ENCODE results near the gene FOXD4L6. TPM values are rescaled to one million over a fixed set of nuclear protein-coding genes. Genes with fewer than 3 reads are reported as not detected.
"Not testable (repeated sequence)": the region's sequence is repeated elsewhere in the genome, so short reads cannot be mapped to it uniquely, and the experiment has no call there.

The FOXD4L6 gene
- total and polyA plus RNA-seq, 4 donors = 0.25 TPM; not detected in 3

DNA sequence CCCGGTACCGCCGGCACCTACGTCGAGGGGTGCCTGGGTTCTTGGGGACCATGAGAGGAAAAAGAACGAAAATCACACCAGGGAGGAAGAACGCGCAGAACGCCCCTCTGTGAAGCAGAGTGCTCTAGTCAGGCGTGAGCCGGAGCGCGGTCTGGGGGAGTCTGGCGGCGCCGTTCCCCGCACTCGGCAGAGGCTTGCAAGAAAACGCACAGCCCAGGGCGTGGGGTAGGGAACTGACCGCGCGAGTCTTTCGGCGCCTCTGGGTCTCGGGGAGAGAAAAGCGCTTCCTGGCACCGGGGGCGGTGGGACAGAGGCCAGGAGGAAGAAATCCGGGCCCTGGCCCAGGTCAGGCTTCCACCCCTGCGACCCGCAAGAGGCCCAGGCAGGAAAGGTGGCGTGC, 4.7 kb downstream of the FOXD4L6 start:
- 4% methylated on average over 11 of the region's 33 CpGs for WGBS

DNA sequence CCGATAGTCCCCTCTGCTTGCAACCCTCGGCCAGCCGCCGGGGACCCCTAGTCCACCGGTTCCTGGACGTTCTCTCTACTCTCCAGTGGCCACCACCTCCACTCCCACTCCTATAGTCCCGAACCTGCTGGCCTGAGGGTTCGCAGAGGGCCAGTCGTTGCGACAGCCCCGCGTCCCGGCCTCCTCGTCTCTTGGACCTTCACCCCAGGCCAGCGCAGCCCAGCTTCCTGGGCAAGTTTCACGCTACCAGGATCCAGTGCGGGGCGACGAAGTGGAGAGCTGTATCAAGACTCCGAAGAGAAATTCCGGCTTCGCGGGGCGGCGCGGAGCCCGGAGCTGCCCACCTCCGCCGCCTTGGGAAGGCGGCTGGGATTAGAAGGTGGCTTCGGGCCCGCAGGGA, 5.1 kb downstream of the FOXD4L6 start:
- not testable (repeated sequence) for H3K4me1 ChIP-seq (ENCODE audit: control insufficient read depth in 4 of 4, insufficient read depth in 4 of 4, low read length in 3 of 4); H3K36me3 ChIP-seq (ENCODE audit: control insufficient read depth in 4 of 4, insufficient read depth in 3 of 4, low read depth in 1 of 4, low read length in 3 of 4); H3K9ac ChIP-seq (ENCODE audit: low read depth in 1 of 2, low read length in 2 of 2); H3K27ac ChIP-seq (ENCODE audit: low read depth in 1 of 2, low read length in 2 of 2); H3K27me3 ChIP-seq (ENCODE audit: control insufficient read depth in 4 of 4, insufficient read depth in 4 of 4, low read length in 3 of 4); H3K4me3 ChIP-seq (ENCODE audit: low read depth in 1 of 3, low read length in 3 of 3); H3K9me3 ChIP-seq (ENCODE audit: control insufficient read depth in 4 of 4, low read length in 3 of 4); DNase-seq (ENCODE audit: low spot score)
- 2% methylated on average over 8 of the region's 32 CpGs for WGBS

More for the DNA sequence above, 4.7 kb downstream of the FOXD4L6 start:
- not testable (repeated sequence) for H3K9me3 ChIP-seq (ENCODE audit: control insufficient read depth in 4 of 4, low read length in 3 of 4); H3K27ac ChIP-seq (ENCODE audit: low read depth in 1 of 2, low read length in 2 of 2); DNase-seq (ENCODE audit: low spot score); H3K36me3 ChIP-seq (ENCODE audit: control insufficient read depth in 4 of 4, insufficient read depth in 3 of 4, low read depth in 1 of 4, low read length in 3 of 4); H3K9ac ChIP-seq (ENCODE audit: low read depth in 1 of 2, low read length in 2 of 2); H3K4me3 ChIP-seq (ENCODE audit: low read depth in 1 of 3, low read length in 3 of 3); H3K4me1 ChIP-seq (ENCODE audit: control insufficient read depth in 4 of 4, insufficient read depth in 4 of 4, low read length in 3 of 4); H3K27me3 ChIP-seq (ENCODE audit: control insufficient read depth in 4 of 4, insufficient read depth in 4 of 4, low read length in 3 of 4)

DNA sequence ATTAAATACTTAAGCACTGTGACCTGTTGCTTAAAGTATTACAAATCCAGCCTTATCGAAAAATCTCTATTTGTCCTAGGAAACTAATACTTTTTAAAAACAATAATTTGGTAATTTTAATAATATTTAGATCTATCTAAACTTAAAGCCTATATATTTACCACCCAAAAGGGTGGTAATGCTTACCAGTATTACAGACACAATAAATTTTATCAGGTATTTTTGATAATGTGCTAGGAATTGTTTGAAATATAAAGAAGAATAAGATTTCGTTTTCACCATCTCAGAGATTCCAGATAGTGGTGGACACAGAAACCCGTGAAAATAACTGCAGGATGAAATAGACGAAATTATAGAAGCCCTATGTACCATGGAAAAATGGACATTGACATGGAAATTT, 7.8 kb downstream of the FOXD4L6 start:
- no CpG with 5 or more reads among the region's 4 CpGs for WGBS
- H3K9ac ChIP-seq (ENCODE audit: low read depth in 1 of 2, low read length in 2 of 2); H3K36me3 ChIP-seq (ENCODE audit: control insufficient read depth in 4 of 4, insufficient read depth in 3 of 4, low read depth in 1 of 4, low read length in 3 of 4): not testable (repeated sequence)

DNA sequence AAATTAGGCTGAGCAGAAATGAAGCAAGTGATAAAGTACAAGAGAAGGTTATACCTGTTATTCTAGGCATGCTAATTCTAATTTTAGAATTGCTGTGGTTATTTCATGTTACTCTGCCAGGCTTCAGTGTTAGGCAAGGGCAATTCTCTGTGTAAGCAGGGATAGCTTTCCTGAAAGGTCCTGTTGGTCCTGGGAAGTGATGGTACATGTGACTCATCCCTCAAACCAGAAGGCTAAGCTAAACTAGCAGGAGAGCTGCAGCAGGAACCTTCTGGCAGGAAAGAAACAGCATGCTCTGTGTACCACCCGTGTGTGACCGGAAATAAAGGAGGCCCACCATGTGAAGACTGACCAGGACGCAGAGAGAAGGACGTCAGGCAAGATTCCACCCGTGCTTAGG, 8.8 kb downstream of the FOXD4L6 start:
- H3K27ac ChIP-seq (ENCODE audit: low read depth in 1 of 2, low read length in 2 of 2); DNase-seq (ENCODE audit: low spot score): not testable (repeated sequence)
- no CpG with 5 or more reads among the region's 5 CpGs for WGBS

More for the DNA sequence above, 7.8 kb downstream of the FOXD4L6 start:
- H3K9me3 ChIP-seq (ENCODE audit: control insufficient read depth in 4 of 4, low read length in 3 of 4); H3K4me1 ChIP-seq (ENCODE audit: control insufficient read depth in 4 of 4, insufficient read depth in 4 of 4, low read length in 3 of 4); H3K27me3 ChIP-seq (ENCODE audit: control insufficient read depth in 4 of 4, insufficient read depth in 4 of 4, low read length in 3 of 4); DNase-seq (ENCODE audit: low spot score); H3K4me3 ChIP-seq (ENCODE audit: low read depth in 1 of 3, low read length in 3 of 3); H3K27ac ChIP-seq (ENCODE audit: low read depth in 1 of 2, low read length in 2 of 2): not testable (repeated sequence)

DNA sequence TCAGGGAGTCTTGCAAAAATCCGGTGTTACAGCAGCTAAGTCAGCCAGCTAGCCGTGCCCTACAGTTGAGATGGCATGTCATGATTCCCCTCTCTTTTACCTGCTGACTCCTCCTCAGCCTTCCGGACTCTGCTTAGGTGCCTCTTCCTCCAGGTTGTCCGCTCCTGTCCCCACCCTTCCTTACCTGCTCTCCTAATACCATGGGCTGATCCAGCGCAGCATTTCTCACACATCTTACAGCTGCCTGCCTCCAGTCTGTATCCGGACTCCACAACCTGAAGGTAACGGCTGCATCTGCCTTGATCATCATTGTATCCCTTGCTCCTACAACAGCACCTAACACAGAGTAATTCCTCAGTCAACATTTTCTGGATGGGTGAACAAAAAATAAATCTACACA, 9.2 kb downstream of the FOXD4L6 start:
- H3K4me3 ChIP-seq (ENCODE audit: low read depth in 1 of 3, low read length in 3 of 3); DNase-seq (ENCODE audit: low spot score); H3K27ac ChIP-seq (ENCODE audit: low read depth in 1 of 2, low read length in 2 of 2); H3K9me3 ChIP-seq (ENCODE audit: control insufficient read depth in 4 of 4, low read length in 3 of 4); H3K27me3 ChIP-seq (ENCODE audit: control insufficient read depth in 4 of 4, insufficient read depth in 4 of 4, low read length in 3 of 4); H3K36me3 ChIP-seq (ENCODE audit: control insufficient read depth in 4 of 4, insufficient read depth in 3 of 4, low read depth in 1 of 4, low read length in 3 of 4); H3K4me1 ChIP-seq (ENCODE audit: control insufficient read depth in 4 of 4, insufficient read depth in 4 of 4, low read length in 3 of 4); H3K9ac ChIP-seq (ENCODE audit: low read depth in 1 of 2, low read length in 2 of 2): not testable (repeated sequence)
- WGBS = 38% methylated on average over 7 of the region's 7 CpGs

More for the DNA sequence above, 8.8 kb downstream of the FOXD4L6 start:
- not testable (repeated sequence) for H3K9me3 ChIP-seq (ENCODE audit: control insufficient read depth in 4 of 4, low read length in 3 of 4); H3K36me3 ChIP-seq (ENCODE audit: control insufficient read depth in 4 of 4, insufficient read depth in 3 of 4, low read depth in 1 of 4, low read length in 3 of 4); H3K9ac ChIP-seq (ENCODE audit: low read depth in 1 of 2, low read length in 2 of 2); H3K27me3 ChIP-seq (ENCODE audit: control insufficient read depth in 4 of 4, insufficient read depth in 4 of 4, low read length in 3 of 4); H3K4me3 ChIP-seq (ENCODE audit: low read depth in 1 of 3, low read length in 3 of 3); H3K4me1 ChIP-seq (ENCODE audit: control insufficient read depth in 4 of 4, insufficient read depth in 4 of 4, low read length in 3 of 4)

DNA sequence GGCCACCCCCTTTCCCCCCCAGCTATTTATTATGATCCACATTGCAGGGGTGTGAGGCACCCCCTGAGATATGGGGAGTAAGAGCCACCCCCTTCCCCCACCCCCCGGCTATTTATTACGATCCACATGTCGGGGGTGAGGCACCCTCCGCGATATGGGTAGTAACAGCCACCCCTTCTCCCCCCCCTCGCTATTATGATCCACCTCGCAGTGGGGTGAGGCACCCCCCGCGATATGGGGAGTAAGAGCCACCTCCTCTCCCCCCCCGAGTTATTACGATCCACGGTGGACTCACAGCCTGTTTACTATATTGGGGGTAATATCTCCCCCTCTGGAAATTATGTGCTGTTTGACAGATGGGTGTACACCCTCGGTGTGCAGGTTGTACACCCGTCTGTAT, 15.1 kb downstream of the FOXD4L6 start:
- H3K9me3 ChIP-seq (ENCODE audit: control insufficient read depth in 4 of 4, low read length in 3 of 4); H3K4me1 ChIP-seq (ENCODE audit: control insufficient read depth in 4 of 4, insufficient read depth in 4 of 4, low read length in 3 of 4); H3K36me3 ChIP-seq (ENCODE audit: control insufficient read depth in 4 of 4, insufficient read depth in 3 of 4, low read depth in 1 of 4, low read length in 3 of 4); H3K9ac ChIP-seq (ENCODE audit: low read depth in 1 of 2, low read length in 2 of 2); DNase-seq (ENCODE audit: low spot score); H3K4me3 ChIP-seq (ENCODE audit: low read depth in 1 of 3, low read length in 3 of 3); H3K27me3 ChIP-seq (ENCODE audit: control insufficient read depth in 4 of 4, insufficient read depth in 4 of 4, low read length in 3 of 4); H3K27ac ChIP-seq (ENCODE audit: low read depth in 1 of 2, low read length in 2 of 2): not testable (repeated sequence)
- WGBS = 55% methylated on average over 9 of the region's 14 CpGs

DNA sequence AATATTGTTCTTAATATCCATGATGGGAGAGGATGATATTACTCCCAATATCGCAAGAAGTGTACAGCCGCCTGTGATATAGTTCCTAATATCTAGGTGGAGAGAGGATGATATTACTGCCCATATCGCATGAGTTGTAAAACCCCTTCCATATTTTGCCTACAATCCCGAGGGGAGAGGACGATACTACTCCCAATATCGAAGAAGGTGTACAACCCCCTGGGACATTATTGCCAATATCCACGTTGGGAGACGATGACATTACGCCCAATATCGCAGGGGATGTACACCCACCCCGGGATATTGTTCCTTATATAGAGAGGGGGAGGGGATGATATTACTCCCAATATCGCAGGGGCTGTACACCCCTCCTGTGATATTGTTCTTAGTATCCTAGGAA, 17.1 kb downstream of the FOXD4L6 start:
- H3K9ac ChIP-seq (ENCODE audit: low read depth in 1 of 2, low read length in 2 of 2); H3K27ac ChIP-seq (ENCODE audit: low read depth in 1 of 2, low read length in 2 of 2); H3K4me3 ChIP-seq (ENCODE audit: low read depth in 1 of 3, low read length in 3 of 3); H3K9me3 ChIP-seq (ENCODE audit: control insufficient read depth in 4 of 4, low read length in 3 of 4); H3K27me3 ChIP-seq (ENCODE audit: control insufficient read depth in 4 of 4, insufficient read depth in 4 of 4, low read length in 3 of 4); H3K4me1 ChIP-seq (ENCODE audit: control insufficient read depth in 4 of 4, insufficient read depth in 4 of 4, low read length in 3 of 4); DNase-seq (ENCODE audit: low spot score); H3K36me3 ChIP-seq (ENCODE audit: control insufficient read depth in 4 of 4, insufficient read depth in 3 of 4, low read depth in 1 of 4, low read length in 3 of 4): not testable (repeated sequence)
- 73% methylated on average over 12 of the region's 12 CpGs for WGBS

DNA sequence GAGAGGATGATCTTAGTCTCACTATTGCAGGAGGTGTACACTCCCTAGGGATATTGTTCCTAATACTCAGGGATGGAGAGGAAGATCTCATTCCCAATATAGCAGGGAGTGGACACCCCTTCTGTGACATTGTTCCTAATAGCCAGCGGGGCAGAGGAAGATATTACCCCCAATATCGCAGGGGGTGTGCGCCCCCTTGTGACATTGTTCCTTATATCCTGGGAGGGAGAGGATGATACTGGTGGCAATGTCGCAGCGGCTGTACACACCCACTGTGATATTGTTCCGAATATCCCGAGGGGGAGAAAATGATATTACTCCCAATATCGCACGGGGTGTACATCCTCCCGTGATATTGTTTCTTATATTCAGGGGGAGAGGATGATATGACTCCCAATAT, 17.6 kb downstream of the FOXD4L6 start:
- H3K9ac ChIP-seq (ENCODE audit: low read depth in 1 of 2, low read length in 2 of 2); DNase-seq (ENCODE audit: low spot score); H3K27me3 ChIP-seq (ENCODE audit: control insufficient read depth in 4 of 4, insufficient read depth in 4 of 4, low read length in 3 of 4); H3K27ac ChIP-seq (ENCODE audit: low read depth in 1 of 2, low read length in 2 of 2); H3K9me3 ChIP-seq (ENCODE audit: control insufficient read depth in 4 of 4, low read length in 3 of 4); H3K4me1 ChIP-seq (ENCODE audit: control insufficient read depth in 4 of 4, insufficient read depth in 4 of 4, low read length in 3 of 4); H3K4me3 ChIP-seq (ENCODE audit: low read depth in 1 of 3, low read length in 3 of 3); H3K36me3 ChIP-seq (ENCODE audit: control insufficient read depth in 4 of 4, insufficient read depth in 3 of 4, low read depth in 1 of 4, low read length in 3 of 4): not testable (repeated sequence)
- 42% methylated on average over 8 of the region's 10 CpGs for WGBS

DNA sequence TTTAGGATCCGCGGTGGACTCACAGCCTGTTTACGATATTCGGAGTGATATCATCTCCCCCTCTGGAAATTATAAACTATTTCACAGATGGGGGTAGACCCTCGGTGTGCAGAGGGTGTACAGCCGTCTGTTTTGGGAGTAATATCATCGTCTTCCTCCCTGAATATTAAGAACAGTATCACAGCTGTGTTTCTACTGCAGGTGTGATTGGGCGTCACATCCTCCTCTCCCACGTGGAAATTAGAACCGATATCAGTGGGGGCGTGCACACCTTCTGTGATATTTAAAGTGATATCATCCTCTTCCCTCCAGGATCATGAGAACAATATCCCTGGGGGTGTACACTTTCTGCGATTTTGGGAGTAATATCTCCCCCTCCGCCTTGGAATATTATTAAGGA, 19.2 kb downstream of the FOXD4L6 start:
- not testable (repeated sequence) for H3K4me1 ChIP-seq (ENCODE audit: control insufficient read depth in 4 of 4, insufficient read depth in 4 of 4, low read length in 3 of 4); H3K27me3 ChIP-seq (ENCODE audit: control insufficient read depth in 4 of 4, insufficient read depth in 4 of 4, low read length in 3 of 4); H3K9ac ChIP-seq (ENCODE audit: low read depth in 1 of 2, low read length in 2 of 2); H3K36me3 ChIP-seq (ENCODE audit: control insufficient read depth in 4 of 4, insufficient read depth in 3 of 4, low read depth in 1 of 4, low read length in 3 of 4); H3K4me3 ChIP-seq (ENCODE audit: low read depth in 1 of 3, low read length in 3 of 3); H3K9me3 ChIP-seq (ENCODE audit: control insufficient read depth in 4 of 4, low read length in 3 of 4); DNase-seq (ENCODE audit: low spot score); H3K27ac ChIP-seq (ENCODE audit: low read depth in 1 of 2, low read length in 2 of 2)
- WGBS = 26% methylated on average over 4 of the region's 13 CpGs

Measured in liver (tissue), 9 donors.